GM23248 (cell line): ENCODE measurements around the gene MYPOP. TPM values are rescaled to one million over a fixed set of nuclear protein-coding genes. Genes with fewer than 3 reads are reported as not detected.

ENCODE experiments used
- DNase-seq: peaks from one replicate; pipeline ENCODE4 v3.0.0-alpha.2; 2015
- H2AFZ ChIP-seq: fragments of 200-600 bp; sonication (generic); 2 replicates; pipeline ENCODE4 v1.6.1; 2016; ENCODE audit warnings: antibody characterized with exemption
- H3F3A ChIP-seq: fragments of 200-600 bp; sonication (generic); 2 replicates; pipeline ENCODE4 v1.6.1; 2016; ENCODE audit warnings: mild to moderate bottlenecking, antibody characterized with exemption, mixed run types; ENCODE audit not compliant: insufficient read depth
- H3K27ac ChIP-seq: fragments of 200-600 bp; sonication (generic); 2 replicates; pipeline ENCODE4 v1.5.1; 2016; ENCODE audit warnings: mild to moderate bottlenecking
- H3K27me3 ChIP-seq: fragments of 200-600 bp; sonication (generic); replicated peaks from 2 replicates; pipeline ENCODE4 v1.6.1; 2016; ENCODE audit warnings: mild to moderate bottlenecking; ENCODE audit not compliant: insufficient read depth
- H3K36me3 ChIP-seq: fragments of 200-600 bp; sonication (generic); 2 replicates; pipeline ENCODE4 v1.6.1; 2016; ENCODE audit warnings: low read depth, mild to moderate bottlenecking
- H3K4me1 ChIP-seq: fragments of 200-600 bp; sonication (generic); 2 replicates; pipeline ENCODE4 v1.6.1; 2016; ENCODE audit warnings: mild to moderate bottlenecking; ENCODE audit not compliant: insufficient read depth
- H3K4me2 ChIP-seq: fragments of 200-600 bp; sonication (generic); one replicate; pipeline ENCODE4 v1.6.1; 2016; ENCODE audit warnings: mild to moderate bottlenecking; ENCODE audit not compliant: unreplicated experiment
- H3K4me3 ChIP-seq: fragments of 200-600 bp; sonication (generic); 2 replicates; pipeline ENCODE4 v1.5.1; 2016; ENCODE audit warnings: mild to moderate bottlenecking
- H3K79me2 ChIP-seq: fragments of 200-600 bp; sonication (generic); 2 replicates; pipeline ENCODE4 v1.6.1; 2016; ENCODE audit warnings: mild to moderate bottlenecking; ENCODE audit not compliant: insufficient read depth
- H3K9ac ChIP-seq: fragments of 200-600 bp; sonication (generic); 2 replicates; pipeline ENCODE4 v1.6.1; 2016; ENCODE audit warnings: mild to moderate bottlenecking
- H3K9me2 ChIP-seq: fragments of 200-600 bp; sonication (generic); 2 replicates; pipeline ENCODE4 v1.6.1; 2016; ENCODE audit warnings: mixed run types, mild to moderate bottlenecking, moderate library complexity; ENCODE audit not compliant: insufficient read depth
- H3K9me3 ChIP-seq: fragments of 200-600 bp; sonication (generic); one replicate; pipeline ENCODE4 v1.6.1; 2017; ENCODE audit warnings: low read depth
- H4K20me1 ChIP-seq: fragments of 200-600 bp; sonication (generic); 2 replicates; pipeline ENCODE4 v1.6.0; 2016; ENCODE audit not compliant: insufficient read depth
- EZH2 ChIP-seq: fragments of 200-600 bp; sonication (generic); IDR thresholded peaks from 2 replicates; pipeline ENCODE4 v1.6.1; 2018; ENCODE audit warnings: antibody characterized with exemption, mild to moderate bottlenecking; ENCODE audit not compliant: insufficient read depth, poor library complexity, severe bottlenecking
- EZH2phosphoT487 ChIP-seq: fragments of 200-600 bp; sonication (generic); IDR thresholded peaks from 2 replicates; pipeline ENCODE4 v1.6.1; 2018; ENCODE audit warnings: antibody characterized with exemption, moderate library complexity, mild to moderate bottlenecking, low read depth; ENCODE audit not compliant: insufficient read depth
- WGBS, 2 experiments: methylation state at CpG; one replicate each; pipeline ENCODE4 v1.1.6; 2015 to 2017; ENCODE audit warnings: low lambda C conversion rate in 2 of 2, low coverage in 1 of 2; ENCODE audit errors: missing lambda C conversion rate in 2 of 2; 5-methylcytosine and 5-hydroxymethylcytosine counted together
- in situ Hi-C: fragments of 300-500 bp; cut with MboI; formaldehyde crosslinking; loops from 2 replicates; pipeline ENCODE4 v1.15.0; 2020
- polyA plus RNA-seq: library from polyadenylated mRNA; unstranded; fragments of >200 nt; fragmentation: Nextera tagmentation; extraction: Ambion mirVana; gene quantifications from 2 replicates; pipeline ENCODE4 v1.2.1, GENCODE V29; 2016
- total RNA-seq: library from RNA; depleted of rRNA; stranded (reverse); fragments of >200 nt; shearing (Covaris generic); gene quantifications from 2 replicates; pipeline ENCODE4 v1.2.3, GENCODE V29; 2014; rRNA removed

MYPOP gene
- total RNA-seq (3.5 and 7.7 TPM in 2 replicates), polyA plus RNA-seq (1.2 and 1.6 TPM in 2 replicates)

GRCh38 chr19:45901912-45902650 lies at the start of gene MYPOP:
MYPOP (minus strand) TSS chr19:45902613; CDS start chr19:45901773, 840 bp downstream.
- in situ Hi-C loops, result no loop called here
- Histone ChIP-seq H3K27me3 (no peaks in the 10 kb centered on the region), H3K36me3 (no peaks in the 10 kb centered on the region; the same call in 1 of the 2 replicates), H3K9me2 (no peaks in the 10 kb centered on the region), H3K27ac (peak within 1 kb of the TSS; percentile 28; the same call in 1 of the 2 replicates), H4K20me1 (no peaks in the 10 kb centered on the region), H3F3A (peaks cover 9% of the 10 kb centered on the region; the same call in 1 of the 2 replicates), H2AFZ (peak within 1 kb of the TSS; percentile 89), H3K9ac (peak within 1 kb of the TSS; percentile 81), H3K9me3 (no peaks in the 10 kb centered on the region), H3K4me3 (peak within 1 kb of the TSS; percentile 81), H3K79me2 (peaks cover 22% of the 10 kb centered on the region), H3K4me2 (peak within 1 kb of the TSS; percentile 87), H3K4me1 (peaks cover 9% of the 10 kb centered on the region; the same call in 1 of the 2 replicates)
- 1 to 2% methylated on average over 28 to 40 of the region's 47 CpGs for WGBS, 2 experiments
- peak; percentile 40 for DNase-seq
- TF ChIP-seq EZH2 (no peak), EZH2phosphoT487 (no peak)

GRCh38 chr19:45947926-45948325 lies 45.5 kb upstream of the MYPOP start:
- peak; percentile 54 for DNase-seq
- H3K4me1 ChIP-seq, result no peaks in the 10 kb centered on the region
- TF ChIP-seq EZH2, result no peak
- no peak for TF ChIP-seq EZH2phosphoT487
- 75 to 80% methylated on average over 1 of the region's 1 CpG for WGBS, 2 experiments
- no peak overlapping the region for H3K27ac ChIP-seq
- H3K9me3 ChIP-seq, result no peaks in the 10 kb centered on the region
- in situ Hi-C loops, result no loop called here
- H4K20me1 ChIP-seq, result no peaks in the 10 kb centered on the region
- H3K27me3 ChIP-seq, result peaks cover 10% of the 10 kb centered on the region
- H3K9me2 ChIP-seq, result no peaks in the 10 kb centered on the region
- H2AFZ ChIP-seq, result no peak overlapping the region
- no peaks in the 10 kb centered on the region for H3F3A ChIP-seq
- no peaks in the 10 kb centered on the region for H3K36me3 ChIP-seq
- H3K4me3 ChIP-seq, result no peak overlapping the region
- no peak overlapping the region for H3K4me2 ChIP-seq
- H3K9ac ChIP-seq, result no peak overlapping the region
- no peaks in the 10 kb centered on the region for H3K79me2 ChIP-seq

GRCh38 chr19:45940515-45940805 lies 38.0 kb upstream of the MYPOP start:
- Histone ChIP-seq H3K9ac (no peak overlapping the region), H4K20me1 (no peaks in the 10 kb centered on the region), H3K4me1 (no peaks in the 10 kb centered on the region), H3K9me2 (no peaks in the 10 kb centered on the region), H3K79me2 (no peaks in the 10 kb centered on the region), H3K36me3 (no peaks in the 10 kb centered on the region), H3K4me2 (no peak overlapping the region), H3K9me3 (no peaks in the 10 kb centered on the region), H3F3A (no peaks in the 10 kb centered on the region), H3K27me3 (peaks cover 31% of the 10 kb centered on the region), H3K27ac (no peak overlapping the region), H3K4me3 (no peak overlapping the region), H2AFZ (no peak overlapping the region)
- TF ChIP-seq EZH2phosphoT487, result no peak
- no peak for TF ChIP-seq EZH2
- 53 to 59% methylated on average over 23 to 32 of the region's 32 CpGs for WGBS, 2 experiments
- in situ Hi-C loops, result no loop called here
- no peak for DNase-seq

GRCh38 chr19:45939792-45940514 lies 37.5 kb upstream of the MYPOP start:
- no peaks in the 10 kb centered on the region for H3K9me3 ChIP-seq
- no peaks in the 10 kb centered on the region for H3K79me2 ChIP-seq
- no peaks in the 10 kb centered on the region for H3K36me3 ChIP-seq
- no peak overlapping the region for H3K27ac ChIP-seq
- 12 to 24% methylated on average over 15 to 50 of the region's 67 CpGs for WGBS, 2 experiments
- no peaks in the 10 kb centered on the region for H3K9me2 ChIP-seq
- no peaks in the 10 kb centered on the region for H3F3A ChIP-seq
- H2AFZ ChIP-seq, result no peak overlapping the region
- H4K20me1 ChIP-seq, result no peaks in the 10 kb centered on the region
- H3K9ac ChIP-seq, result no peak overlapping the region
- no peaks in the 10 kb centered on the region for H3K4me1 ChIP-seq
- TF ChIP-seq EZH2phosphoT487, result no peak
- TF ChIP-seq EZH2, result no peak
- H3K27me3 ChIP-seq, result peaks cover 34% of the 10 kb centered on the region
- no peak overlapping the region for H3K4me3 ChIP-seq
- in situ Hi-C loops, result no loop called here
- peak; percentile 25 for DNase-seq
- H3K4me2 ChIP-seq, result no peak overlapping the region
